ENCODE data around the gene CTNNBIP1. TPM values are rescaled to one million over a fixed set of nuclear protein-coding genes. Genes with fewer than 3 reads are reported as not detected.

Gene CTNNBIP1
- total RNA-seq, 4 donors from 2014 or later: 478 to 742 (median 566) TPM

DNA sequence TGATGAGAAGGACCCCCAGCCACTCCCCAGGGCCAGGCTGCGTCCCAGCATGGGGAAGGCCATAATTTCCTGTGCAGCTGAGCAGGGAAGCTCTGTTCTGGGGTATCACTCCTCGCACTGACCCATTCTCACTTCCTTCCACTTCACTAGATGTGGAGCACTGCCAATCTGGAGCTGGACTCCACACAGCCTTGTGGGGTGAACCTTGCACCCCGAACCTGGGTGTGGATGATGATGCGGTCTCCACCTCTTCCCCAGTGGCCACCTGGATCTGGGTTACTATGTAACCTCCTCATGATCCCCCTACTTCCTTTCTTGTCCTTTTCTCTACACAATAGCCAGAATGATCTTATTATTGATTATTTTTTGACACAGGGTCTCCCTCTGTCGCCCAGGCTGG lies 36.7 kb downstream of the CTNNBIP1 start:
- intact Hi-C loops (cut with DNase I; ENCODE audit: low total_unique reads): no loop called here
- WGBS, 2 donors: 85 to 88% methylated on average over 5 of the region's 5 CpGs
- no peak for DNase-seq (ENCODE audit: low spot score in 2 of 2)

GRCh38 chr1:9872430-9873165 lies 37.5 kb downstream of the CTNNBIP1 start:
- H3K4me3 ChIP-seq (ENCODE audit: low read depth, poor library complexity, severe bottlenecking): no peak overlapping the region
- WGBS, 2 donors: 55 to 58% methylated on average over 10 to 11 of the region's 11 CpGs
- intact Hi-C loops (cut with DNase I; ENCODE audit: low total_unique reads): no loop called here
- no peak for DNase-seq (ENCODE audit: low spot score in 2 of 2)
- TF ChIP-seq POLR2A (IDR thresholded peaks at IDR 0.05): no peak
- TF ChIP-seq CTCF (IDR thresholded peaks at IDR 0.05): no peak

More for the DNA sequence above, 36.7 kb downstream of the CTNNBIP1 start:
- no peak overlapping the region for H3K4me3 ChIP-seq (ENCODE audit: low read depth, poor library complexity, severe bottlenecking)
- TF ChIP-seq POLR2A (IDR thresholded peaks at IDR 0.05): no peak
- TF ChIP-seq CTCF (IDR thresholded peaks at IDR 0.05): no peak

GRCh38 chr1:9871707-9872425 lies 38.2 kb downstream of the CTNNBIP1 start:
- 74 to 79% methylated on average over 16 to 20 of the region's 20 CpGs for WGBS, 2 donors
- TF ChIP-seq POLR2A (IDR thresholded peaks at IDR 0.05) (no peak), CTCF (IDR thresholded peaks at IDR 0.05) (no peak)
- no peak for DNase-seq (ENCODE audit: low spot score in 2 of 2)
- H3K4me3 ChIP-seq (ENCODE audit: low read depth, poor library complexity, severe bottlenecking): no peak overlapping the region
- intact Hi-C loops (cut with DNase I; ENCODE audit: low total_unique reads): no loop called here

- intact Hi-C loops (cut with DNase I; ENCODE audit: low total_unique reads): no loop called here
- H3K4me3 ChIP-seq (ENCODE audit: low read depth, poor library complexity, severe bottlenecking): no peak overlapping the region
- no peak for DNase-seq (ENCODE audit: low spot score in 2 of 2)
- WGBS, 2 donors: 91 to 92% methylated on average over 4 to 9 of the region's 9 CpGs
- TF ChIP-seq POLR2A (IDR thresholded peaks at IDR 0.05): no peak
- TF ChIP-seq CTCF (IDR thresholded peaks at IDR 0.05): no peak
These were observed 39.0 kb downstream of the CTNNBIP1 start for GRCh38 chr1:9871021-9871420.

DNA sequence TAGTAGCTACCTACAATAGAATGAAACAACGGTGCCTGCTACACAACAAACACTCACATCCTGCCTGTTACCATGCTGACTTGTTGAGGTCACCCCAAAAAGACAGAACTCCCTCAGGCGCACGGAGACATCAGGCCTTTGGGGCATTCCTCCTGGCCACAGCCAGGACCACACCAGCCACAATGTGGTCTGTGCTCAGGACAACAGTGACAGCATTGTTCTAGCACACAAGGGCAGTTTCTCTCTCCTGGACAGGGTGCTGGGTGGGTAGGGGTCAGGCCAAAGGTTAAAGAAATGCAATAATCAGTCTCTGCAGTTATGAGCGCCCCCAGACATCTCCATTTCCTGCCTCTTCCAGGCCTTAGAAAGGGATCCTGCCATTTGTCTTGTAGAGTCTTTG lies 39.5 kb downstream of the CTNNBIP1 start:
- no peak for DNase-seq (ENCODE audit: low spot score in 2 of 2)
- no peak overlapping the region for H3K4me3 ChIP-seq (ENCODE audit: low read depth, poor library complexity, severe bottlenecking)
- 76 to 79% methylated on average over 4 of the region's 4 CpGs for WGBS, 2 donors
- no peak for TF ChIP-seq POLR2A (IDR thresholded peaks at IDR 0.05)
- no peak for TF ChIP-seq CTCF (IDR thresholded peaks at IDR 0.05)
- intact Hi-C loops (cut with DNase I; ENCODE audit: low total_unique reads): no loop called here

All from lower leg skin (tissue), 4 donors.